IPS-11a (cell line): Measurements from ENCODE around the gene FAM81B.

Experiments
- H3K4me3 ChIP-seq: one replicate; pipeline ENCODE4 v1.5.1; 2013; ENCODE audit warnings: low read depth, low read length, control low read depth

FAM81B gene

GRCh38 chr5:95460665-95461064 lies 69.5 kb downstream of the FAM81B start:
- H3K4me3 ChIP-seq, result no peak overlapping the region

GRCh38 chr5:95471487-95471886 lies 80.3 kb downstream of the FAM81B start:
- no peak overlapping the region for H3K4me3 ChIP-seq

- no peak overlapping the region for H3K4me3 ChIP-seq
Observed at GRCh38 chr5:95471942-95472341, 80.8 kb downstream of the FAM81B start.

DNA sequence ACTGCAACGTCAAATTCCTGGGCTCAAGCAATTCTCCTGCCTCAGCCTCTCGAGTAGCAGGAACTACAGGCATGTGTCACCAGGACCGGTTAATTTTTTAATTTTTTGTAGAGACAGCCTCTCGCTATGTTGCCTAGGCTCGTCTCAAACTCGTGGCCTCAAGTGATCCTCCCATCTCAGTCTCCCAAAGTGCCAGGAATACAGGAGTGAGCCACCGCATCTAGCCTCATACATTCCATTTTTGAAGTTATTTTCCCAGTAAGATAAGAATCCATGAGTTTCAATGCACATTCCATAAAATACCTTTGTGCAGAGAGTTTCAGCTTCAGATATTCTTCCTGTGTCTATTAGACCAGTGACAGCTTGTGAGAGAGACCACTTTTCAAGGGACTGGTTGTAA lies 93.3 kb downstream of the FAM81B start:
- H3K4me3 ChIP-seq, result no peak overlapping the region

GRCh38 chr5:95486191-95486590 lies 95.0 kb downstream of the FAM81B start:
- H3K4me3 ChIP-seq, result no peak overlapping the region

GRCh38 chr5:95487880-95488279 lies 96.7 kb downstream of the FAM81B start:
- no peak overlapping the region for H3K4me3 ChIP-seq
